B cell (primary cell): ENCODE results near the gene NAP1L5. TPM values are rescaled to one million over a fixed set of nuclear protein-coding genes. Genes with fewer than 3 reads are reported as not detected.

Experiments
- ATAC-seq: fragments of 200-7000 bp; cut with Tn5 transposase; one replicate; pipeline ENCODE4 v1.10.0; 2021; ENCODE audit warnings: low read depth, mild to moderate bottlenecking, moderate number of reproducible peaks, moderate library complexity
- CTCF ChIA-PET: fragments of 350-600 bp; sonication (Branson Sonifier 250); formaldehyde crosslinking; loops from one replicate; lab custom pipeline; 2021; ENCODE audit warnings: antibody characterized with exemption, inconsistent platforms; lab: Charles Lee
- POLR2A ChIA-PET: fragments of 350-600 bp; sonication (Branson Sonifier 250); formaldehyde crosslinking; loops from one replicate; lab custom pipeline; 2021; ENCODE audit warnings: antibody characterized with exemption; lab: Charles Lee
- DNase-seq: peaks from one replicate; pipeline ENCODE4 v3.0.0; 2013
- H2AFZ ChIP-seq: 2 replicates; pipeline ENCODE4 v1.6.1; 2012; ENCODE audit warnings: mild to moderate bottlenecking, low read depth, low read length; ENCODE audit not compliant: insufficient read depth, poor library complexity, severe bottlenecking
- H3K27ac ChIP-seq, 2 donors: 1 replicate in 1 of 2; 2 replicates in 1 of 2; pipeline ENCODE4 v1.5.1; 2012 to 2013; ENCODE audit warnings: low read length in 2 of 2, mild to moderate bottlenecking in 2 of 2, moderate library complexity in 1 of 2
- H3K27me3 ChIP-seq, 4 experiments: fragments of 200-600 bp in 1 of 4; sonication (generic) in 1 of 4; replicated peaks in 1 of 4; 1 replicate in 2 of 4; 2 replicates in 2 of 4; pipeline versions ENCODE4 v1.6.1 to v1.7.0; 2013 to 2016; ENCODE audit warnings: low read length in 3 of 4, mild to moderate bottlenecking in 2 of 4, mixed read lengths in 1 of 4, moderate library complexity in 1 of 4; ENCODE audit not compliant: insufficient read depth in 4 of 4, control insufficient read depth in 3 of 4; ENCODE audit errors: control extremely low read depth in 1 of 4
- H3K36me3 ChIP-seq, 2 experiments: replicated peaks in 1 of 2; 1 replicate in 1 of 2; 2 replicates in 1 of 2; pipeline versions ENCODE4 v1.6.1 to v1.7.1; 2013; ENCODE audit warnings: low read length in 1 of 2; ENCODE audit not compliant: insufficient read depth in 2 of 2, control insufficient read depth in 1 of 2; ENCODE audit errors: control extremely low read depth in 1 of 2, extremely low read depth in 1 of 2
- H3K4me1 ChIP-seq, 2 donors: fragments of 200-600 bp in 1 of 2; sonication (generic) in 1 of 2; 1 replicate in 1 of 2; 2 replicates in 1 of 2; pipeline versions ENCODE4 v1.5.1 to v1.6.1; 2013 to 2017; ENCODE audit warnings: low read length in 2 of 2; ENCODE audit not compliant: control insufficient read depth in 2 of 2, insufficient read depth in 2 of 2
- H3K4me2 ChIP-seq: replicated peaks from 2 replicates; pipeline ENCODE3; 2012; ENCODE audit warnings: mild to moderate bottlenecking, low read depth, low read length; ENCODE audit not compliant: poor library complexity, severe bottlenecking
- H3K4me3 ChIP-seq, 5 experiments: fragments of 200-600 bp in 1 of 5; sonication (generic) in 1 of 5; 1 replicate in 3 of 5; 2 replicates in 2 of 5; pipeline versions ENCODE4 v1.5.1 to v1.7.0; 2011 to 2016; ENCODE audit warnings: low read length in 4 of 5, mild to moderate bottlenecking in 4 of 5, low read depth in 2 of 5, control low read depth in 1 of 5, moderate library complexity in 1 of 5; ENCODE audit not compliant: insufficient read depth in 1 of 5; ENCODE audit errors: control extremely low read depth in 1 of 5, extremely low read depth in 1 of 5
- H3K79me2 ChIP-seq: fragments of 200-600 bp; sonication (generic); one replicate; pipeline ENCODE4 v1.6.0; 2016; ENCODE audit warnings: low read length; ENCODE audit not compliant: control insufficient read depth, insufficient read depth
- H3K9ac ChIP-seq: fragments of 200-600 bp; sonication (generic); 2 replicates; pipeline ENCODE4 v1.6.1; 2017; ENCODE audit warnings: mild to moderate bottlenecking, low read length, moderate library complexity
- H3K9me3 ChIP-seq, 3 donors: one replicate each; pipeline versions ENCODE4 v1.6.1 to v1.7.1; 2013; ENCODE audit warnings: low read length in 2 of 3; ENCODE audit not compliant: control insufficient read depth in 2 of 3, insufficient read depth in 1 of 3; ENCODE audit errors: control extremely low read depth in 1 of 3
- H4K20me1 ChIP-seq: 2 replicates; pipeline ENCODE4 v1.6.0; 2012; ENCODE audit warnings: mild to moderate bottlenecking, low read length; ENCODE audit not compliant: insufficient read depth, control insufficient read depth, poor library complexity, severe bottlenecking
- H3K27ac Mint-ChIP-seq: one replicate; pipeline ENCODE4 v1.8.0; 2021; ENCODE audit warnings: mixed read lengths
- H3K27me3 Mint-ChIP-seq: one replicate; pipeline ENCODE4 v1.8.0; 2021; ENCODE audit warnings: mixed read lengths
- H3K4me1 Mint-ChIP-seq: one replicate; pipeline ENCODE4 v1.8.0; 2021; ENCODE audit warnings: mixed read lengths
- H3K4me3 Mint-ChIP-seq: one replicate; pipeline ENCODE4 v1.8.0; 2021; ENCODE audit warnings: mixed read lengths
- H3K9me3 Mint-ChIP-seq: one replicate; pipeline ENCODE4 v1.8.0; 2022; ENCODE audit warnings: mixed read lengths; ENCODE audit not compliant: insufficient read depth
- EZH2 ChIP-seq: IDR thresholded peaks from 2 replicates; pipeline ENCODE4 v1.6.1; 2012; ENCODE audit warnings: borderline replicate concordance, low read depth, mild to moderate bottlenecking, moderate library complexity, low read length; ENCODE audit not compliant: insufficient read depth, poor library complexity, severe bottlenecking
- WGBS: methylation state at CpG from one replicate; pipeline ENCODE4 v1.1.5; 2013; ENCODE audit warnings: missing lambda C conversion rate; ENCODE audit not compliant: insufficient coverage; 5-methylcytosine and 5-hydroxymethylcytosine counted together
- intact Hi-C: fragments of 100-400 bp; cut with micrococcal nuclease; formaldehyde crosslinking; loops from one replicate; pipeline ENCODE4 v1.10.0; 2022
- polyA plus RNA-seq: library from polyadenylated mRNA; depleted of rRNA; stranded (reverse); fragments of >200 nt; gene quantifications from 2 replicates; pipeline ENCODE4 v1.2.3, GENCODE V29; 2012
- total RNA-seq, 2 donors: library from RNA; stranded (reverse); fragments of 120-200 nt in 1 of 2; gene quantifications; 1 replicate in 1 of 2; 2 replicates in 1 of 2; pipeline versions ENCODE4 v1.2.3 to v1.2.4, GENCODE V29; 2013 to 2022
- TF ChIP-seq, protein P1 (sequence below): fragments of 200-600 bp; IDR thresholded peaks from one replicate; pipeline ENCODE4 v1.8.0; 2022; ENCODE audit warnings: antibody characterized with exemption, mild to moderate bottlenecking

Gene NAP1L5
- total and polyA plus RNA-seq, 2 donors (not counting 1 experiment from before 2014, with no cell fraction given), result 1.5 to 1.7 TPM

DNA sequence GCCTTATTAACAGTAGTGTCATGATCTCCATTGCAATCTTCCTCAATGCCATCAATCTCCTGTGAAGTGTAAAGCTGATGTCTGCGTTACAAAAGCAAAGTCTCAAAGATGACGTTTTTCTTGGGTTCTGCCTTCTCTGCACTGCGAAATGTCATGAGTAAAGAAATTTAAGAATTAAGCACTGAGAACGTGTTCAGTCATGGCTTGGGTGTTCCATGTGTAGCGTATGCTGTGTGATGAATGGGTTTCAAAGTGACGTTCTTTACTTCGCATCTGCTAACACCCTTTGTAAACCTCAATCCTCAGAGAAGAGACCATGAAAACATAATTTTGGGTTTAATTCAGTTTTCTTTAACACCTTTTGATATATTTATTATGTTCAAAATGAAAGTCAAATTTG, 999 bp downstream of the NAP1L5 start:
- no peaks in the 10 kb centered on the region for H3K9me3 ChIP-seq
- H3K4me3 Mint-ChIP-seq, result peak overlapping the region; percentile 86
- H3K9ac ChIP-seq, result peak overlapping the region; percentile 74
- no peaks in the 10 kb centered on the region for H3K27me3 Mint-ChIP-seq
- H3K4me3 ChIP-seq, result peak overlapping the region in 2 of 5 experiments; percentile 70
- H3K27ac ChIP-seq, result no peak overlapping the region
- 89% methylated on average over 4 of the region's 7 CpGs for WGBS
- peak overlapping the region; percentile 73 for H2AFZ ChIP-seq
- H4K20me1 ChIP-seq, result no peaks in the 10 kb centered on the region
- peak overlapping the region; percentile 70 for H3K4me2 ChIP-seq
- peaks cover 8% of the 10 kb centered on the region for H3K4me1 Mint-ChIP-seq
- H3K79me2 ChIP-seq, result no peaks in the 10 kb centered on the region
- no peak for DNase-seq
- H3K27me3 ChIP-seq, result no peaks in the 10 kb centered on the region
- intact Hi-C loops, result loop anchor here (5.0 kb wide), 1 partner anchor 104 kb away; the partner anchor contains the start of gene HERC3
- ChIA-PET POLR2A (no interaction called here), CTCF (interaction anchor here (1.8 kb wide), 1 partner anchor 157 kb away, joined by 6 read pairs; no protein-coding TSS in a partner anchor)
- H3K9me3 Mint-ChIP-seq, result no peaks in the 10 kb centered on the region
- H3K36me3 ChIP-seq, result peaks cover 0 to 11% of the 10 kb centered on the region in 2 experiments
- no peak for ATAC-seq
- TF ChIP-seq, protein P1, sequence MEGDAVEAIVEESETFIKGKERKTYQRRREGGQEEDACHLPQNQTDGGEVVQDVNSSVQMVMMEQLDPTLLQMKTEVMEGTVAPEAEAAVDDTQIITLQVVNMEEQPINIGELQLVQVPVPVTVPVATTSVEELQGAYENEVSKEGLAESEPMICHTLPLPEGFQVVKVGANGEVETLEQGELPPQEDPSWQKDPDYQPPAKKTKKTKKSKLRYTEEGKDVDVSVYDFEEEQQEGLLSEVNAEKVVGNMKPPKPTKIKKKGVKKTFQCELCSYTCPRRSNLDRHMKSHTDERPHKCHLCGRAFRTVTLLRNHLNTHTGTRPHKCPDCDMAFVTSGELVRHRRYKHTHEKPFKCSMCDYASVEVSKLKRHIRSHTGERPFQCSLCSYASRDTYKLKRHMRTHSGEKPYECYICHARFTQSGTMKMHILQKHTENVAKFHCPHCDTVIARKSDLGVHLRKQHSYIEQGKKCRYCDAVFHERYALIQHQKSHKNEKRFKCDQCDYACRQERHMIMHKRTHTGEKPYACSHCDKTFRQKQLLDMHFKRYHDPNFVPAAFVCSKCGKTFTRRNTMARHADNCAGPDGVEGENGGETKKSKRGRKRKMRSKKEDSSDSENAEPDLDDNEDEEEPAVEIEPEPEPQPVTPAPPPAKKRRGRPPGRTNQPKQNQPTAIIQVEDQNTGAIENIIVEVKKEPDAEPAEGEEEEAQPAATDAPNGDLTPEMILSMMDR, result no peak
- TF ChIP-seq EZH2, result no peak
- H3K4me1 ChIP-seq, result no peaks in the 10 kb centered on the region
- H3K27ac Mint-ChIP-seq, result no peak overlapping the region

DNA sequence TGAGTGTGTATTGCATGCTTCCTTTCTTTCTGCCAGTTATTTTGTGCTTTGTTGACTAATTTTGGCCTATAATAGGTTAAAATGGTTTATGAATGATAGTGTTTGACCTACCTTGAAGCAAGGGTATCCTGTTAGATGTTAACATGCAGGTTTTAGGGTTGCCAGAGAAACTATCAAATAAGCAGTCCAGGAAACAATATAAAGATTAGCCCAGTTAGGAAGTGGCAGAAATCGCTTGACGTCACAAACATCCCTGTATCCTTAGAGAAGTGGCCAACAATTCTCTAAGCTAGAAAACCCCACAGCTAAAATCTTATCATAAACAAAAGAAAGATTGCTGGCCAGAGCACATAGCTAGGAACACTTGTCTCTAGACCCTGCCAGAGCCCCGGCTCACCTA, 3.8 kb downstream of the NAP1L5 start:
- Mint-ChIP-seq H3K4me3 (no peak overlapping the region), H3K9me3 (no peaks in the 10 kb centered on the region), H3K27me3 (no peaks in the 10 kb centered on the region), H3K4me1 (peaks cover 7% of the 10 kb centered on the region), H3K27ac (no peak overlapping the region)
- Histone ChIP-seq H3K4me1 (no peaks in the 10 kb centered on the region), H3K9me3 (no peaks in the 10 kb centered on the region), H3K27me3 (no peaks in the 10 kb centered on the region), H3K36me3 (peaks cover 0 to 25% of the 10 kb centered on the region in 2 experiments), H3K79me2 (no peaks in the 10 kb centered on the region), H3K9ac (no peak overlapping the region), H3K4me3 (no peak overlapping the region), H3K27ac (no peak overlapping the region), H4K20me1 (no peaks in the 10 kb centered on the region), H3K4me2 (no peak overlapping the region), H2AFZ (no peak overlapping the region)
- 83% methylated on average over 2 of the region's 3 CpGs for WGBS
- TF ChIP-seq, protein P1, result no peak
- no peak for TF ChIP-seq EZH2
- no peak for ATAC-seq
- intact Hi-C loops, result no loop called here
- ChIA-PET CTCF (no interaction called here), POLR2A (no interaction called here)
- no peak for DNase-seq
